KOPT-K1 (cell line): ENCODE data around the gene PTPN13.

Source experiments
- H3K27ac ChIP-seq: fragments of 200-600 bp; sonication (generic); 2 replicates; pipeline ENCODE4 v1.5.1; 2016; ENCODE audit warnings: antibody characterized with exemption, mild to moderate bottlenecking, low read depth, low read length; ENCODE audit not compliant: poor library complexity, severe bottlenecking
- H3K36me3 ChIP-seq: fragments of 200-600 bp; sonication (generic); 2 replicates; pipeline ENCODE4 v1.5.1; 2017; ENCODE audit warnings: antibody characterized with exemption, mild to moderate bottlenecking, low read length, moderate library complexity; ENCODE audit not compliant: insufficient read depth
- H3K9me3 ChIP-seq: fragments of 200-600 bp; sonication (generic); 2 replicates; pipeline ENCODE4 v1.5.1; 2017; ENCODE audit warnings: antibody characterized with exemption, low read length, mild to moderate bottlenecking; ENCODE audit not compliant: insufficient read depth, poor library complexity, severe bottlenecking

The PTPN13 gene

DNA sequence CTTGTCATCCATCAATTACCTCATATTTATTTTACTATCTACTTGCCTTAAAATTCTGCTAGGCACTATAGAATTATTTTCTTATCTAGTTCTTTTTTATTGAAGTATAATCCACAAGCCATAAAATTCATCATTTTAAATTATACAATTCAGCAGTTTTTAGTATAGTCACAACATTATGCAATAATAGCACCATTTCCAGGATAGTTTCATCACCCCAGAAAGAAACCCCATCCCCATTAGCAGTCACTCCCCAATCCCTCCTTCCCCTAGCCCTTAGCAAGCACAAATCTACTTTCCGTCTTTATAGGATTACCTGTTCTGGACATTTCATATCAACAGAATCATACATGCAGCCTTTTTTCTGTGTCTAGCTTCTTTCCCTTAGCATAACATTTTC, 239.5 kb downstream of the PTPN13 start:
- no peaks in the 10 kb centered on the region for H3K9me3 ChIP-seq
- no peak overlapping the region for H3K27ac ChIP-seq
- H3K36me3 ChIP-seq: no peaks in the 10 kb centered on the region

DNA sequence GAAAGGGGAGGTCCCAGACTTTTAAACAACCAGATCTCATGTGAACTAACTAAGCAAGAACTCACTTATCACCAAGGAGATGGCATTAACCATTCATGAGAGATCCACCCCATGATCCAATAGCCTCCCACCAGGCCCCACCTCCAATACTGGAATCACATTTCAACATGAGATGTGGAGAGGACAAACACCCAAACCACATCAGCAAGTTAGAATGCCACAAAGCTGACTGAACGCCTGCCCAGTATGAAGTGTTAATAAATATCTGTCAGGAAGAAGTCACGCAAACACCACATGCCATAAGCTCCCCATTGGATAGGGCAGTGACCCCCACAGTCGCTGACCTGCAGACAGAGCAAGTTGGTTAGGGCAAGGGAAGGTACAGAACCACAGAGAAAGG, 240.8 kb downstream of the PTPN13 start:
- Histone ChIP-seq H3K27ac (no peak overlapping the region), H3K36me3 (no peaks in the 10 kb centered on the region), H3K9me3 (no peaks in the 10 kb centered on the region)

DNA sequence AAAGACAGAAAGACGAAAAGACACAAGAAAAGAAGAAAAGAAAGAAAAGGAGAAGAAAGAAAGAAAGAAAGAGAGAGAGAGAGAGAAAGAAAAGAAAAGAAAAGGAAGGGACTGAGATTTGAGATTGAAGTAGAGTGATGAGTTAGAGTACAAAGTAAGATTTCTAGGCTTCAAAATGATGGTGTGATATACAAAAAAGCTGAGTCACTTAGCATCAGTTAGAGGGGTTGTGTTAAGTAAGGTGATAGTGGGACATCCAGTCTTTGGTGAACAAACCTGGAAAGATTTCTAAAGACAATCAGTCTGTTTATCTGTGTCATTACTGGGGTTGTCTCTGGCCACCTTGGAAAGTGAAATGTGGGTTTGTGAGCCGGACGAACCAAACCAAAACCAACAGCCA, 241.6 kb downstream of the PTPN13 start:
- H3K36me3 ChIP-seq: no peaks in the 10 kb centered on the region
- H3K27ac ChIP-seq: no peak overlapping the region
- H3K9me3 ChIP-seq: no peaks in the 10 kb centered on the region

DNA sequence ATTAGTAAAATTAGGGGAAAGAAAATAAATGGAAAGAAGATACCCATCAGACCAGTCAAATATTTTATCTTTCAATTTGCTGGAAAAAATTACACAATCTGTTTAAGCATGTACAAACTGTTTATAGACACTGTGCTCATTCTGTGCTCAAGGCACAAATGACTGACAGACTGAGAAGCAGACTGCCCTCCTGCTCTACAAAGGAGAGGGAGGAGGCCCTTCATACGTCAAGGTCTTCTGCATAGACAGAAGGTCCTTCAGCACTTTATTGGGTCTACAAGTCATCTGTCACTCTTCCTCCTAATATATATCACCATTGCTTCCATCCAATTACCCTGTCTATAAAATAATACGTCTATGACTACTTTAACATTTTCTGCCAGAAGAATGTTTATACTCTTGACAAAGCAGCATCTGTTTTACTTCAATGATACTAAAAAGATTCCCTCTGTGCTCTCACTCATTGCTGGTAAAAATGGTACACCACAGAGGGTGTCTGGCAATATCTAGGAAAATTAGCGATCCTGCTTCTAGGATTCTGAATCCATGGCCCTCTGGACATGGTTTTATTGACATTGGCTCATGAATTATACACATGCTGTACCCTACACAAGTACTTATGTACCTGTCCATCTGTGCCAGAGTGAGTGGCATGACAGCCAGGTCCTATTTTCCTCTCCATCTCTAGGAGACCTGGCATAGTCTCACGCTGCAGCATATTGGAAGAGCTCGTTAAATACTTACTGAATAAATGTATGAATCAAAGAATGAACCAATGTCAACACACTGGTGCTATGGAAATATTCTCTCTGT, 243.8 kb downstream of the PTPN13 start:
- H3K36me3 ChIP-seq: no peaks in the 10 kb centered on the region
- H3K9me3 ChIP-seq: no peaks in the 10 kb centered on the region
- H3K27ac ChIP-seq: no peak overlapping the region

DNA sequence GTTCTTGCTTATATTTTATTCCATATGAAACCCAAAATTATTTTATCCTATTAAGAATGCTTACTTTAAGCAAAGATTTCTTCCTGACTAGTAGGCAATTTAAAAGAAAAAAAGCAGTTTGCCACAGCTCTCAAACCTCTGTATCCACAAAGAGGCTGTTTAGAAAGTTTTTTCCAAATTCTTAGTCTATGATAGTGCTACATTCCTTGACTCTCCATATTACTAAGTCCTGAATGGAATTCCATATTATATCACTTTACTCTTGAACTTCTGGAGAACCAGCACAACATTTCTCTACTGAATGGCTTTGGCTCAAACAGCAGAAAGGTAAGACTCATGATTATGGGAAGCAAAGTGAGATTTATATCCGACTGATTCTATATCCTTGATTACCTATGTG, 246.7 kb downstream of the PTPN13 start:
- H3K9me3 ChIP-seq: no peaks in the 10 kb centered on the region
- no peak overlapping the region for H3K27ac ChIP-seq

DNA sequence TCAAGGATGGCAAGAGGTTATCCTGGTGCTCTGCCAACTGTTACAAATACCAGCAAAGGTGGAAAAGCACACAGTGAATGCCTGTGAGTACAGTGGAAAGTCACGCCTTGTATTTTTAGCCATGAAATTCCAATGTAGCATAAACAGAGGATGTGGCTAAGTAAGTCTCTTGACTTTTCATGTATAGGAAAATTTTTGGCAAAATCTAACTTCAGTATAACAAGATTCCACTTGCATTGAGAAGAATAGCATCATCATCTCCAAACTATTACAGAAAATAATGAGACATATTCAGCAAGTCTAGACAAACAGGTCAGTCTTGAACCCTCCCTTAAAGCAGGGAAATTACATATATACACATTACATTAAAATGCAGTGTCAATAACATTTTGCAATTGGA, 247.2 kb downstream of the PTPN13 start:
- no peaks in the 10 kb centered on the region for H3K9me3 ChIP-seq
- H3K27ac ChIP-seq: no peak overlapping the region
- no peaks in the 10 kb centered on the region for H3K36me3 ChIP-seq

More for the DNA sequence above, 246.7 kb downstream of the PTPN13 start:
- H3K36me3 ChIP-seq: no peaks in the 10 kb centered on the region

DNA sequence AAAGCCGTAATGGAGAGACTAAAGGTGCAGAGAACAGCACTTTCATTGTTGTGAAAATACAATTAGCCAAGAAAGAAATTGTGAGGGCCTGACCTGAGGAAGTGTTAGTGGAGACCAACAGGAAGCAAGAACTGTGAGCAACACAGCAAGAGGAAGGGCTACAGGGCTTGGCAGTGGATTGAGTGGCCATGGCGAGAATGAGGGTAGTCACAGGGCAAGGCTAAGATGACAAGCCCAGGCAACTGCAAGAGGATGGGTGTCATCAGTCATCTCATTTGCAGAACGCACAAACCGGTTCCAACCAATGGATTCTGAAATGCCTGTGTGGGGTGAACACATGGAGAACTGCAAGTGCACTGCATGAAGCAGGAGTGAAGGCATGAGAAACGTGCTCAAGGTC, 251.5 kb downstream of the PTPN13 start:
- H3K27ac ChIP-seq: no peak overlapping the region
- no peaks in the 10 kb centered on the region for H3K9me3 ChIP-seq
- H3K36me3 ChIP-seq: no peaks in the 10 kb centered on the region

DNA sequence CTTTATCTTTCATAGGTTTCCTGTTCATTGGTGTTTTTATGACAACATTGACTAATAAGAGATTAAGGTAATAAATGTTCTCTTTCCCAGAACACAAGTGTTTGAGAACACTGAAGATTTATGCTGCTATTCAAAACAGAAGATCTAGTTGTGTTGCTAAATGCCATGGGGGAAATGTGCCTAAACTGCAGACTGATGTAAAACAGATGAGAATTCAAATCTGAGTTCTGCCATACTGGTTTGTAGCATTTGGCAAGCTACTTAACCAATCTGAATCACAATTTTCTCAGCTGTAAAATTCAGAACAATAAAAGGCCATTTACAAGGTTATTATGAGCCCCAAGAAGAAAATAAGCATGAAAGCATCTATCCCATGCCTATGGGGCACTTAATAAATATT, 252.8 kb downstream of the PTPN13 start:
- Histone ChIP-seq H3K27ac (no peak overlapping the region), H3K9me3 (no peaks in the 10 kb centered on the region), H3K36me3 (no peaks in the 10 kb centered on the region)

DNA sequence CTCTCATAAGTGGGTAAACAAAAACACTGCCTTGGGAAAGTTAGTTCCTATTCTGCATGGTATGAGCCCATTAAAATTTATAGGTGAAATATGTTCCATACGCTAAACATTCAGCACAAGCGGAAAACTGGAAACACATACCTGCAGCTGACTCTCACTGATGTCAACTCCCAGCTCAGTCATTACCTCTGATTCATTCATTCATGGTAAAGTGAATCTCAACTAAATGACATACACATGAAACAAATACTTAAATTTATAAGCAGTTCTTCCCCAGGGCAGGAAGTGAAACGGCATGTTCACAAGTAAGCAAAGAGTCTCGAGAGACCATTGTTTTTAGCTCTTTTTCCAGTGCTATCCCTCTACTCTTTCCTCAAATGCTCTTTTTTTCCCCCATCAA, 253.5 kb downstream of the PTPN13 start:
- H3K27ac ChIP-seq: no peak overlapping the region
- H3K36me3 ChIP-seq: no peaks in the 10 kb centered on the region
- no peaks in the 10 kb centered on the region for H3K9me3 ChIP-seq

DNA sequence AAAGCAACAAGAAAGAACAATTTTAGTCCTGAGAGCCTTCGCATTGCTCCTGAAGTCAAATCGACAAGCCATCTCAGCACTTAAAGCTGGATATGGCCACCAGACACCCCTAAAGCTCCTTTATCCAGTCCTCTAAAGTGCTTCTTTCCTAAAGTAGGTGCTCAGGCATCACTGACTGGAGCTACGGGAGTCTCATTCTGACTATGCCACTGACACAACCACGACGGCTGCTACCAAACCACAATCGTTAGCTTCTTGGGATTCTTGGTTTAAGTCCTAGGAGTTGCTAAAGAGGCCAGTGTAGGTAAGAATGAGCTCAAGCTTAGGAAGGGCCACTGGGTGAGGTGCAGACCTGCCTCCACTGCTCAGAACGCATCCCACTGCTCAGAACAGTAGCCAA, 254.0 kb downstream of the PTPN13 start:
- no peaks in the 10 kb centered on the region for H3K36me3 ChIP-seq
- no peaks in the 10 kb centered on the region for H3K9me3 ChIP-seq
- H3K27ac ChIP-seq: no peak overlapping the region

DNA sequence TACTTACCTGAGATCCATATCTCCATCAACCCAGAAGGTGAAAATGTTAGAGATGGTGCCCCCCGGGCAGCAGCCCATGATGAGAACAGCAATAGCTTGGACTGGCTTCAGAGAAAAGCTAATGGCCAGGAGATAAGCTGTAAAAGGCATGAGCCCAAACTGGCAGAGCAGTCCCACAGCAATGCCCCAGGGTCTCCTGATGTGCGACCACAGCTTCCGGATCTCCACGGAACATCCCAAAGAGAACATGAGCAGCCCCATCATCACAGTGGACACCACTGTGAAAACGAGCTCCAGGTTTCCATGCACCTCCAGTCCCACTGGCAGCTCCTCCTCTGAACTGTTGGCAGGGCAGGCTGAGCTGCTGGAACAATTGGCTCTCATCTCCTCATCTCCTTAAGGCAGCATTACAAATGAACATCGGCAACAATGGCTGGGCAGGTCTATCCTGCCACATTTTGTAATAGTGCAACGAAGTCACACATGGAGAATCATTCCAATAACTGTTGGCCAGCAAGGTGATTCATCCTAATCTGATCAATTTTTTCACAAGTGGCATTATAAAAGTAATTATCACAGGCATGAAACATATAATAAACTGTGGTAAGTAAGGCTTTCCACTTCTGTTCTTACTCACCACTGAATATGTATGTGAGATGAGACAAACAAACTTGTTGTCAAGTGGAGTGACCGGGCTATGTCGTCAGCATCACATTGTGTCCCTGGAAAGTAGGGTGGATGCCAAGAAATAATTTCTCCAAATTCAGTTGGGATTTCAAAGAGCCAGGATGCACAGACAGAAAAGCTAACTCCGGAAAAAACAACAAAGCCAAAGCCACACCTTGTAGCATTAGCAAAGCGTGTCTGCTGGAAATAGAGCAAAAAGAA, 254.9 kb downstream of the PTPN13 start, which contains the start of gene SLC10A6:
TSS of gene SLC10A6 (minus strand) at position 653 of the 888 bp plus-strand sequence. CDS start at position 384, 269 bp downstream.
- no peak within 1 kb of the TSS for H3K27ac ChIP-seq
- no peaks in the 10 kb centered on the region for H3K36me3 ChIP-seq
- H3K9me3 ChIP-seq: no peaks in the 10 kb centered on the region

DNA sequence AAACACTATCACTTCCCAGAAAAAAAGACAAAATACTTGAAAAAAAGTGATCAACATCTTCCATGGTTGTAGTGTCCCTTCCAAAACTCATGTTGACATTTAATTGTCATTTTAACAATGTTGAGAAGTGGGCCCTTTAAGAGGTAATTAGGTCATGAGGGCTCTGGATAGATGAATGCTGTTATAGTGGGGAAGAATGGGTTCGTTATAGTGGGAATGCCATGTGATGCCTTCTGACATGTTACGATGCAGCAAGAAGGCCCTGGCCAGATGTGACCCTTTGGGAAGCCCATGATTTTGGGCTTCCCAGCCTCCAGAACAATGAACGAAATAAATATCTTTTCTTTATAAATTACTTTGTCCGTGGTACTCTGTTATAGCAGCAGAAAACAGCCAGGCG, 259.1 kb downstream of the PTPN13 start:
- no peaks in the 10 kb centered on the region for H3K9me3 ChIP-seq
- H3K36me3 ChIP-seq: no peaks in the 10 kb centered on the region
- no peak overlapping the region for H3K27ac ChIP-seq

DNA sequence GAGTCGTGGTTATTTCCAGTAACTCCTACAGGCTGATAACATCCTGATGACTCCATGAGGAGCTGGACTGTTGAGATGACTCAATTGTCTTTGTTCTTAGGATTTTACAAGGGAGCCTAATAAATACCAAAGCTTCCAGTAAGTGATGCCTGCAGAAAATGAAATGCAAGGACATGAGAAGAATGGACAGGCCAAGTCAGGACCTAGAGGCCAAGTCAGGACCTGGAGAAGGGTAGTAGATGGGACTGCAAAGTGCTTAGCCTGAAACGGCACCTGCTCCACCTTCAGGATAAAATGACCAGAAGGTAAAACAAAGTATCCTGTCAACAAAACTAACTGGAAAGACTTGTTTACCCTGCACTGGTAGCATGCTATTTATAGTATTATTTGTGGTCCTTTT, 261.5 kb downstream of the PTPN13 start:
- H3K27ac ChIP-seq: no peak overlapping the region
- H3K36me3 ChIP-seq: no peaks in the 10 kb centered on the region
- no peaks in the 10 kb centered on the region for H3K9me3 ChIP-seq

DNA sequence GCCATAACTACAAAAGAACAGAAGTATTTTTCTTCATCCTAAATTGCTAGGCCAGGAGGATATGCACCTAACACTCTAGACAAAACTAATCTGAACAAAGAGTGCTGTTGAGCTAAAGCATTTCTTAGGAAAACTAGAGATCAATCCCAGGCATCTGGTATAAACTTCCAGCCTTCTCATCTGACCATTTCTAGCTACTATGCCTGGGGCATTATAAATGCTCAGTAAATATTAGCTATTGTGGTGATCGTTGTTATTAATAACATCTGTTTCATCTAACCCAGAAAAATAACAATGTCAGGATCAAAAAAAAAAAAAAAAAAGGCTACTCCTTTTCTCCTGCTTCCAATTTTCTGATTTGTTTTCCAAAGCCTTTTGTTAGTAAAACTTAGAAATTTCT, 262.8 kb downstream of the PTPN13 start:
- H3K27ac ChIP-seq: no peak overlapping the region
- no peaks in the 10 kb centered on the region for H3K36me3 ChIP-seq
- no peaks in the 10 kb centered on the region for H3K9me3 ChIP-seq

DNA sequence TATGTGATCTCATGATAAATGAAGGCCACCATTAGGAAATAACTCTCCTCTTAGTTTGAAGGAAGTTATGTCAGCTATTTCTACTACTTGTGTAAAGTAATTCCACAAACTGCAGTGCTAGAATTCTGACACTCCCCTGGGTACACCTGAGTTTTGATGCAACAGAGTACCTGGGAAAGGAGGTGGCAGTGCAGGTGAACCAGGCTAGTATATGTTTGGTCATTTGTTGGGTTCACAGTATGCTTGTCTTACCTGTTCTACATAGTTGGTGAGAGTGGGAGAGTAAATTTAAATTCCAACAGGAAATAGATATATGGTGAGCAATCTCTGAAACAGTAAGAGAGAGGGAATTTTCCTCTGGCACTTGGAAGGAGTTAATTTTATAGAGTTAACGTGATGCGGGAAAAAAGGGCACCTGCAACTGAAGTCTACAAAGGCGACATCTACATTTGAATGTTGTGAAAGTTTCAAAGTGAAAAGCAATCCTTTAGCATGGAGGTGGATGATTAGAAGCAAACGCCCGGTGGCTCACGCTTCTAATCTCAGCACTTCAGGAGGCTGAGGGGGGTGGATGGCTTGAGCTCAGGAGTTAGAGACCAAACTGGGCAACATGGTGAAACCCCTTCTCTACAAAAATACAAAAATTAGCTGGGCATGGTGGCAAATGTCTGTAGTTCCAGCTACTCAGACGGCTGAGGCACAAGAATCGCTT, 263.4 kb downstream of the PTPN13 start:
- Histone ChIP-seq H3K27ac (no peak overlapping the region), H3K36me3 (no peaks in the 10 kb centered on the region), H3K9me3 (no peaks in the 10 kb centered on the region)
